H1 (cell line): ENCODE data around the gene MLF2. TPM values are rescaled to one million over a fixed set of nuclear protein-coding genes. Genes with fewer than 3 reads are reported as not detected.

Experiments
- CTCF ChIA-PET: fragments of 300-600 bp; sonication (Branson Sonifier 250); formaldehyde crosslinking; loops from one replicate; lab custom pipeline; 2021; ENCODE audit not compliant: partially characterized antibody; lab: Charles Lee
- POLR2A ChIA-PET: fragments of 300-600 bp; sonication (Branson Sonifier 250); formaldehyde crosslinking; loops from one replicate; lab custom pipeline; 2021; ENCODE audit warnings: inconsistent platforms; ENCODE audit not compliant: partially characterized antibody; lab: Charles Lee
- DNase-seq, 2 experiments: peaks; one replicate each; pipeline versions ENCODE4 v3.0.0 to v3.0.0-alpha.2; 2010 to 2022; ENCODE audit warnings: low spot score in 2 of 2, low read depth in 1 of 2, mixed read lengths in 1 of 2
- FAIRE-seq: peaks from 2 replicates; lab custom pipeline; 2011; peaks lifted over from hg19 to GRCh38; lab: Jason Lieb, UNC
- H2AFZ ChIP-seq: 2 replicates; pipeline ENCODE4 v1.8.1; 2012; ENCODE audit warnings: low read length, inconsistent platforms
- H2AK5ac ChIP-seq: 2 replicates; pipeline ENCODE4 v1.6.1; 2013; ENCODE audit warnings: low read depth, low read length
- H2BK120ac ChIP-seq: replicated peaks from 2 replicates; pipeline ENCODE3; 2013; ENCODE audit warnings: low read depth, low read length, inconsistent platforms
- H2BK12ac ChIP-seq: 2 replicates; pipeline ENCODE4 v1.6.1; 2013; ENCODE audit warnings: low read depth, low read length
- H2BK15ac ChIP-seq: 2 replicates; pipeline ENCODE4 v1.6.1; 2013; ENCODE audit warnings: low read length
- H2BK20ac ChIP-seq: 2 replicates; pipeline ENCODE4 v1.6.1; 2013; ENCODE audit warnings: low read length
- H2BK5ac ChIP-seq: 2 replicates; pipeline ENCODE4 v1.6.1; 2013; ENCODE audit warnings: low read depth, low read length
- H3K14ac ChIP-seq: 2 replicates; pipeline ENCODE4 v1.6.1; 2013; ENCODE audit warnings: inconsistent platforms; ENCODE audit not compliant: insufficient read length
- H3K18ac ChIP-seq: 2 replicates; pipeline ENCODE4 v1.6.1; 2013; ENCODE audit warnings: low read length; ENCODE audit errors: extremely low read depth
- H3K23ac ChIP-seq: 2 replicates; pipeline ENCODE4 v1.6.1; 2013; ENCODE audit warnings: inconsistent platforms; ENCODE audit not compliant: insufficient read length
- H3K23me2 ChIP-seq: 2 replicates; pipeline ENCODE4 v1.6.1; 2013; ENCODE audit warnings: low read depth, low read length
- H3K27ac ChIP-seq: 2 replicates; pipeline ENCODE4 v1.6.1; 2011; ENCODE audit warnings: low read depth, low read length, inconsistent platforms
- H3K27me3 ChIP-seq, 4 experiments: replicated peaks in 1 of 4; 1 replicate in 1 of 4; 2 replicates in 3 of 4; pipeline versions ENCODE4 v1.6.1 to v1.8.1; 2011 to 2013; ENCODE audit warnings: low read length in 3 of 4, mild to moderate bottlenecking in 3 of 4, inconsistent platforms in 2 of 4, mixed read lengths in 2 of 4, moderate library complexity in 1 of 4; ENCODE audit not compliant: control insufficient read depth in 3 of 4, insufficient read depth in 3 of 4; ENCODE audit errors: extremely low read depth in 1 of 4
- H3K36me3 ChIP-seq, 4 experiments: 2 replicates each; pipeline versions ENCODE4 v1.6.1 to v1.8.1; 2011 to 2013; ENCODE audit warnings: mild to moderate bottlenecking in 4 of 4, low read length in 3 of 4, moderate library complexity in 2 of 4, control low read depth in 1 of 4, inconsistent platforms in 1 of 4; ENCODE audit not compliant: insufficient read depth in 4 of 4, control insufficient read depth in 2 of 4
- H3K4ac ChIP-seq: replicated peaks from 2 replicates; pipeline ENCODE3; 2013; ENCODE audit warnings: low read length, low read depth, mixed read lengths, inconsistent platforms; ENCODE audit not compliant: insufficient read length
- H3K4me1 ChIP-seq, 4 experiments: replicated peaks in 1 of 4; 1 replicate in 1 of 4; 2 replicates in 3 of 4; pipeline versions ENCODE4 v1.6.1 to v1.8.1; 2011 to 2013; ENCODE audit warnings: low read length in 3 of 4, inconsistent platforms in 2 of 4, mixed read lengths in 1 of 4; ENCODE audit not compliant: insufficient read depth in 4 of 4, control insufficient read depth in 3 of 4
- H3K4me2 ChIP-seq, 2 experiments: 2 replicates each; pipeline versions ENCODE4 v1.6.1 to v1.8.1; 2011 to 2013; ENCODE audit warnings: low read depth in 2 of 2, low read length in 2 of 2, control low read depth in 1 of 2, inconsistent platforms in 1 of 2, mild to moderate bottlenecking in 1 of 2; ENCODE audit not compliant: insufficient read depth in 1 of 2
- H3K4me3 ChIP-seq, 4 experiments: fragments of 200-600, 300-600 bp in 1 of 4; sonication (generic), shearing (Covaris generic), sonication (Bioruptor Twin) in 1 of 4; 2 replicates each; pipeline versions ENCODE4 v1.5.1 to v1.8.1; 2011 to 2016; ENCODE audit warnings: low read length in 4 of 4, low read depth in 3 of 4, control low read depth in 2 of 4, inconsistent platforms in 2 of 4, mild to moderate bottlenecking in 2 of 4, mixed read lengths in 1 of 4, moderate library complexity in 1 of 4; ENCODE audit not compliant: insufficient read depth in 2 of 4; ENCODE audit errors: extremely low read depth in 1 of 4
- H3K56ac ChIP-seq: replicated peaks from 2 replicates; pipeline ENCODE3; 2013; ENCODE audit warnings: low read depth, mild to moderate bottlenecking, mixed read lengths, low read length, inconsistent platforms; ENCODE audit not compliant: insufficient read length
- H3K79me1 ChIP-seq: 2 replicates; pipeline ENCODE4 v1.6.1; 2013; ENCODE audit warnings: low read depth, low read length, control low read depth
- H3K79me2 ChIP-seq, 2 experiments: 2 replicates each; pipeline versions ENCODE4 v1.6.1 to v1.8.1; 2012 to 2013; ENCODE audit warnings: low read length in 2 of 2, mild to moderate bottlenecking in 2 of 2, inconsistent platforms in 1 of 2; ENCODE audit not compliant: insufficient read depth in 2 of 2, control insufficient read depth in 1 of 2
- H3K9ac ChIP-seq, 4 experiments: replicated peaks in 1 of 4; 1 replicate in 1 of 4; 2 replicates in 3 of 4; pipeline versions ENCODE4 v1.6.1 to v1.8.1; 2011 to 2013; ENCODE audit warnings: low read depth in 3 of 4, low read length in 3 of 4, control low read depth in 2 of 4, mild to moderate bottlenecking in 2 of 4, moderate library complexity in 2 of 4, inconsistent platforms in 1 of 4; ENCODE audit errors: extremely low read depth in 1 of 4
- H3K9me3 ChIP-seq, 2 experiments: 2 replicates each; pipeline versions ENCODE4 v1.6.1 to v1.8.1; 2012 to 2013; ENCODE audit warnings: mild to moderate bottlenecking in 2 of 2, moderate library complexity in 2 of 2, control low read depth in 1 of 2, inconsistent platforms in 1 of 2, low read depth in 1 of 2, low read length in 1 of 2, mixed read lengths in 1 of 2; ENCODE audit not compliant: insufficient read depth in 2 of 2
- H4K20me1 ChIP-seq, 2 experiments: replicated peaks in 1 of 2; 2 replicates each; pipeline versions ENCODE3 to v1.8.1; 2011 to 2013; ENCODE audit warnings: inconsistent platforms in 2 of 2, low read length in 2 of 2, mild to moderate bottlenecking in 1 of 2; ENCODE audit not compliant: insufficient read depth in 2 of 2, control insufficient read depth in 1 of 2
- H4K5ac ChIP-seq: 2 replicates; pipeline ENCODE4 v1.6.1; 2013; ENCODE audit warnings: low read length, low read depth, mixed read lengths, inconsistent platforms; ENCODE audit not compliant: insufficient read length
- H4K8ac ChIP-seq: 2 replicates; pipeline ENCODE4 v1.8.0; 2013; ENCODE audit warnings: mild to moderate bottlenecking, moderate library complexity, low read length, inconsistent platforms; ENCODE audit not compliant: insufficient read depth; ENCODE audit errors: extremely low read depth
- H4K91ac ChIP-seq: replicated peaks from 2 replicates; pipeline ENCODE3; 2013; ENCODE audit warnings: low read length, mixed read lengths, inconsistent platforms; ENCODE audit not compliant: insufficient read length
- CEBPB ChIP-seq: IDR thresholded peaks from 2 replicates; pipeline ENCODE4 v1.6.1; 2012; ENCODE audit warnings: low read depth, low read length
- CHD2 ChIP-seq: IDR thresholded peaks from 2 replicates; pipeline ENCODE4 v1.6.1; 2012; ENCODE audit warnings: low read length, improper control_type of control experiment
- MAX ChIP-seq: IDR thresholded peaks from 2 replicates; pipeline ENCODE4 v1.6.1; 2012; ENCODE audit warnings: inconsistent platforms
- WGBS, 2 experiments: shearing (Covaris generic) in 1 of 2; methylation state at CpG; one replicate each; pipeline versions ENCODE4 v1.1.6 to v1.1.7; 2013 to 2015; ENCODE audit warnings: low lambda C conversion rate in 2 of 2, mixed read lengths in 2 of 2, inconsistent platforms in 1 of 2, low coverage in 1 of 2, missing lambda C conversion rate in 1 of 2; ENCODE audit not compliant: insufficient replicate concordance in 2 of 2, insufficient coverage in 1 of 2, insufficient read length in 1 of 2; ENCODE audit errors: extremely low coverage in 1 of 2, missing lambda C conversion rate in 1 of 2; 5-methylcytosine and 5-hydroxymethylcytosine counted together
- polyA plus RNA-seq, 7 experiments: library from polyadenylated mRNA; depleted of rRNA in 3 of 7; stranded (reverse) in 5 of 7; unstranded in 2 of 7; fragments of >200 nt in 5 of 7; fragments of 200-250 nt in 2 of 7; gene quantifications; 1 replicate in 5 of 7; 2 replicates in 1 of 7; 4 replicates in 1 of 7; pipeline versions ENCODE4 v1.2.1 to v1.2.3, GENCODE V29; 2011 to 2013; ENCODE audit warnings: missing spikeins in 2 of 7, mixed read lengths in 2 of 7
- total RNA-seq: library from RNA; stranded (reverse); fragmentation: NEBNext Ultra II Directional; extraction: Animal tissue kit (Norgen Biotek cat#: 25700); gene quantifications from 2 replicates; pipeline ENCODE4 v1.2.1, GENCODE V29; 2021
- TF ChIP-seq, protein P1 (sequence below): IDR thresholded peaks from 2 replicates; pipeline ENCODE4 v1.6.1; 2012; ENCODE audit warnings: inconsistent platforms

MLF2 gene
- total and polyA plus RNA-seq, 2 of the 8 experiments (the other 6 are each of a cell fraction or from before 2014, with no cell fraction given) = 229 to 401 TPM

DNA sequence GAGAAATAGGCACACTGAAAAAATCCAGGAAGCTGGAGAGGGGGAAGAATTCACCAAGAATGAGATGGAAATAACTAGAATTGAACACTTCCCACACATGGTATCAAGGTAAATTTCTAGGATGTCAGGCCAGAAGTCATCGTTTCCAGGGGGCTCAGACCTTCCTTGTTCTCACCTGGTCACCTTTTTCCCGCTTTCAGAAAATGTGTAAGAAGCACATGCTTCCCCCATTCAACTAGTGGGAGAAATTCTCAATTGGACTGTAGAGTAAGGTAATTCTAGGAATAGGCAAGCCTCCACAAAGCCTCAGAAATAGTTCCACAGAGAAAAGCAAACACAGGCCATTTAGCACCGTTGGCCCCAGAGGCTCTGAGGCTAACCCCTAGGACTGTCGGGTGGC lies 10.4 kb upstream of the MLF2 start:
- H2BK15ac ChIP-seq = peak overlapping the region; percentile 93; the same call in 1 of the 2 replicates
- H4K91ac ChIP-seq = peak overlapping the region; percentile 77
- H3K4me1 ChIP-seq = peaks cover 6 to 14% (median 12%) of the 10 kb centered on the region in 4 experiments
- peak overlapping the region; percentile 55 for H3K56ac ChIP-seq
- 80% methylated on average over 4 of the region's 4 CpGs; no CpG with 5 or more reads in 1 of the 2 experiments for WGBS, 2 experiments
- CTCF ChIA-PET = interaction anchor here (0.7 to 16.3 kb wide), 5 partner anchors 10 to 149 kb away, joined by 3 to 427 read pairs (median 11); partner anchors contain the start of genes LAG3, MLF2, PTMS and ZNF384
- 0 out of 2 replicates have a peak overlapping the region, but pooled peaks have one; percentile 45 for H2AK5ac ChIP-seq
- DNase-seq = no peak
- no peak for FAIRE-seq
- POLR2A ChIA-PET = interaction anchor here (0.7 to 3.1 kb wide), 14 partner anchors 9 to 150 kb away, joined by 3 to 33 read pairs (median 4); partner anchors contain the start of genes CDCA3, GPR162, LAG3 and MLF2
- peak overlapping the region; percentile 27 for H4K5ac ChIP-seq
- H3K36me3 ChIP-seq = no peaks in the 10 kb centered on the region
- H3K4me2 ChIP-seq = peak overlapping the region; percentile 48 to 89
- H3K4me3 ChIP-seq = peak overlapping the region in 1 of 4 experiments; percentile 47; a peak in 1 of 8 replicates
- 0 out of 2 replicates have a peak overlapping the region, but pooled peaks have one; percentile 55 for H2BK12ac ChIP-seq
- no peaks in the 10 kb centered on the region for H3K9me3 ChIP-seq
- no peaks in the 10 kb centered on the region for H3K27me3 ChIP-seq
- H3K23me2 ChIP-seq = peaks cover 11% of the 10 kb centered on the region
- no peak overlapping the region for H3K14ac ChIP-seq
- peak overlapping the region in 3 of 4 experiments; percentile 6 to 38 (median 30); a peak in 3 of 7 replicates for H3K9ac ChIP-seq
- H3K4ac ChIP-seq = peak overlapping the region; percentile 17
- H2BK20ac ChIP-seq = peak overlapping the region; percentile 40
- H2AFZ ChIP-seq = no peak overlapping the region
- H3K27ac ChIP-seq = peak overlapping the region; percentile 77
- peak overlapping the region; percentile 66 for H3K18ac ChIP-seq
- peak overlapping the region; percentile 94; the same call in 1 of the 2 replicates for H2BK5ac ChIP-seq
- no peak for TF ChIP-seq CHD2
- TF ChIP-seq, protein P1, sequence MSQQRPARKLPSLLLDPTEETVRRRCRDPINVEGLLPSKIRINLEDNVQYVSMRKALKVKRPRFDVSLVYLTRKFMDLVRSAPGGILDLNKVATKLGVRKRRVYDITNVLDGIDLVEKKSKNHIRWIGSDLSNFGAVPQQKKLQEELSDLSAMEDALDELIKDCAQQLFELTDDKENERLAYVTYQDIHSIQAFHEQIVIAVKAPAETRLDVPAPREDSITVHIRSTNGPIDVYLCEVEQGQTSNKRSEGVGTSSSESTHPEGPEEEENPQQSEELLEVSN = peak; percentile 88
- TF ChIP-seq CEBPB = no peak
- TF ChIP-seq MAX = 0 out of 2 replicates have a peak, but pooled peaks have one; percentile 57
- H4K20me1 ChIP-seq = peaks cover 2 to 9% of the 10 kb centered on the region in 2 experiments
- peak overlapping the region; percentile 76 for H2BK120ac ChIP-seq
- peaks cover 4 to 14% of the 10 kb centered on the region in 2 experiments; a peak in 2 of 4 replicates for H3K79me2 ChIP-seq
- H3K23ac ChIP-seq = no peak overlapping the region
- no peak overlapping the region for H4K8ac ChIP-seq
- 0 out of 2 replicates have a peak, but pooled peaks cover 2% of the 10 kb centered on the region for H3K79me1 ChIP-seq
